Measurements from ENCODE around the gene ZNRF1.

DNA sequence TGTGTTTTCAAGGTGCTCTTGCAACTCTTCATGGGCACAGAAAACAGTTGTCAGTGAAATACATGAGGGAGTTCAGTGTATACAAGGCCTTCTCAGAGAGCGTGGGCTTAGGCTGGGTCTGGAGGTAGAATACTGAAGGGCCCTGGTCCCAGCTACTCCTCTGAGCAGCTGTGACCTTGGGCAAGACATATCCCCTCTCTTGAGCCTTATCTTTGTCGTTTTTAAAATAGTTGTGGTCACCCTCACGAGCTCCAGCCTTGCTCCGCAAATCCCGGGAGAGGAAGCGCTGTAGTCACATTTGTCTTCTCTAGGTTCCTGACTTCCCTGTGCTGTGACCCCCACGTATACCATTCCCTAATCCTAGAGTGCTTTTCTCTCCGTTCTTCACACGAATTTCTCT lies 3.6 kb downstream of the ZNRF1 start:
- no peak for TF ChIP-seq SUZ12 (IDR thresholded peaks at IDR 0.05; ENCODE audit: low read length)
- TF ChIP-seq SP2 (IDR thresholded peaks at IDR 0.05; ENCODE audit: low read length) = no peak
- TF ChIP-seq CTCF (IDR thresholded peaks at IDR 0.05; ENCODE audit: control extremely low read depth in 1 of 3, insufficient read depth in 1 of 3, low read depth in 1 of 3, low read length in 3 of 3) = no peak

Measured in H1 (cell line).